Stomach (tissue), 4 donors: ENCODE results near the gene ATXN10.

Source experiments
- CTCF ChIP-seq, 7 experiments: fragments of 450-650 bp in 4 of 7; fragments of 200-600 bp in 3 of 7; sonication (generic) in 3 of 7; IDR thresholded peaks; one replicate each; pipeline ENCODE4 v1.5.1; 2016 to 2019; ENCODE audit warnings: antibody characterized with exemption in 7 of 7, control low read depth in 2 of 7, mild to moderate bottlenecking in 1 of 7
- POLR2A ChIP-seq, 4 donors: fragments of 450-650 bp; IDR thresholded peaks; one replicate each; pipeline ENCODE4 v1.6.1; 2016; ENCODE audit warnings: antibody characterized with exemption in 4 of 4, control low read depth in 2 of 4, mild to moderate bottlenecking in 1 of 4, moderate library complexity in 1 of 4

GRCh38 chr22:45640941-45641621, 30.6 kb upstream of the ATXN10 start:
- TF ChIP-seq CTCF (IDR thresholded peaks at IDR 0.05) (no peak), POLR2A (IDR thresholded peaks at IDR 0.05) (no peak)
